ENCODE results near the gene BASP1.
A peak's percentile ranks its signal among the peaks of the same experiment; 100 is the strongest.

BASP1 gene, protein sequence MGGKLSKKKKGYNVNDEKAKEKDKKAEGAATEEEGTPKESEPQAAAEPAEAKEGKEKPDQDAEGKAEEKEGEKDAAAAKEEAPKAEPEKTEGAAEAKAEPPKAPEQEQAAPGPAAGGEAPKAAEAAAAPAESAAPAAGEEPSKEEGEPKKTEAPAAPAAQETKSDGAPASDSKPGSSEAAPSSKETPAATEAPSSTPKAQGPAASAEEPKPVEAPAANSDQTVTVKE
- total RNA-seq, result 0.56 reads per million

DNA sequence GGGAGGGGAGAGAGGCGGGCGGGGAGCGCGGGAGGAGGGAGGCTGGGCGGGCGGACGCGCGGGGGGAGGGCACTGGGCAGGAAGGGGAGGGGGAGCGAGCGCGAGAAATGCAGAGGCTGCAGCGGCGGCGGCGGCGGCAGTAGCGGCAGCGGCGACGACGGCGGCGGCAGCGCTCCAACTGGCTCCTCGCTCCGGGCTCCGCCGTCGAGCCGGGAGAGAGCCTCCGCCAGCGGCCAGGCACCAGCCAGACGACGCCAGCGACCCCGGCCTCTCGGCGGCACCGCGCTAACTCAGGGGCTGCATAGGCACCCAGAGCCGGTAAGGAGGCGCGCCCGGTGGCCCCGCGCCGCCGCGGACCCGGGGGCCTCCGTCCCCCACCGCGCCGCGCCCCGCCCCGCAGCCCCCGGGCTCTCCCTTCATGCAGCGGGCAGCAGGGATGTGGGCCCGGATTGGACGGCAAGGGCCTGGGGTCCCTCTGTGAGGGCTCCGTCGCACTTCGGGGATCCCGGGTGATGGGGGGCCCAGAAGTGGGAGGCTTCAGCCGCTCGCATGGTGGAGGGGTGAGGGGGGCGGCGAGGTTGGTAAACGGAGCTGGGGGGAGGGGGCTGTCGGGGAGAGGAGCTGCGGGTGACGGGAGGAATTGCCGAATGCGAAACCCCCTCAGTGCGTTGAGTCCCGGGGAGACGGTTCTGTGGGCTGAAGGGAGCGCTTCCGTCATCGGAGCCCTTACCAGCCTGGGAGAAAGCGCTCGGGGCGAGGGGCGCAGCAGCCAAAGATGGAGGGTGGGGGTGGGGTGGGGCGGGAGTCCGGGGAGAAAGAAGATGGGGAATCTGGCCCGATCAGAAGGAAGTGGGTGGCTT is at the start of gene BASP1:
TSS of gene BASP1 (plus strand) at position 139 of the 860 bp plus-strand sequence. CDS start 57,586 bp downstream, outside the sequence.
- DNase-seq, result no peak

DNA sequence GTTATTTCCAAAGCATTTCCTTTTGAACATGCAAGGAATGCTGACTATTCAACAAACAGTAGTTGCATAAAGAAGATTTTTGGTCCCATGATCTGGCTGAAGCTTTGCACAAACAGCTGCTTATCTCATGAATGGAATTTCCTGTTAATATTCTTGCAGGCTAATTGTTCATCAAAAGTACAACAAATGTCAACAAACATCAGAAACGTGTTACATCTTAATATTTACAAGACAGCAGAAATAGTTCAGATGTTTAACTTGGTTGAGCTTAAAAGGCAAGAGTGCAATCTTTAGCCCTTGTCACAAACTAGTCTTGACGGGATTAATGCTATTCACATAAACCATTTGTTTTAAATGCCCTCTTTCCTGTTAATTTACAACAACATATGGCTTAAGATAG is 47.9 kb upstream of the BASP1 start:
- no peak for DNase-seq

DNA sequence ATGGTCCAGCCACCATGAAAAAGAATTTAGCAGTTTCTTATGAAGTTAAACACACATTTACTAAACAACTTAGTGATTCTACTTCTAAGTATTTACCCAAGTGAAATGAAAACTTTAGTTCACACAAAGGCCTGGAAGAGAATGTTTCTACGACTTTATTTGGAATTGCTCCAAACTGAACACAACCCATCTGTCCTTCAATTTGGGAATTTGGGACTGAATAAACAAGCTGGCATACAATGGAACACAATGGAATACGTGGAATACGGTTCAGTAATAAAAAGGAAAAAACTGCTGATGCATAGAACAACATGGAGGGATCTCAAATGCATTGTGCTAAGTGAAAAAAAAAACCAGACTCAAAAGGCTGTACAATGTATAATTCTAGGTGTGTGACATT is 44.6 kb upstream of the BASP1 start:
- DNase-seq, result no peak

DNA sequence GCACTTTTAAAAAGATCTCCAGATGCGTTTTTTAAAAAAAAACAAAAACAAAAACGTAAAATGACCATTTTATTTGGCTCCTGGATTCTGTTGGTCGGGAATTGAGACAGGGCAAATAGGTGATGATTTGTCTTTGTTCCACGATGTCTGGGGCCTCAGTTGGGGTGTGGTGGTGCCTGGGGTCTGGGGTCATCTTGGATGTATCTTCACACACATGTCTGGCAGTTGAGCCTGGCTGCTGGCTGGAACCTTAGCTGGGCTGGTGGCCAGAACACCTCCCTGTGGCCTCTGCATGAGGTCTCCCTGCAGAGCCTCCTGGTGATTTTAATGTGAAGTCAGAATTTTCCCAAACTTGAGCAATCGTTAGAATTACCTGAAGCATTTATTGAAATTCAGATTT is 42.5 kb upstream of the BASP1 start:
- no peak for DNase-seq

DNA sequence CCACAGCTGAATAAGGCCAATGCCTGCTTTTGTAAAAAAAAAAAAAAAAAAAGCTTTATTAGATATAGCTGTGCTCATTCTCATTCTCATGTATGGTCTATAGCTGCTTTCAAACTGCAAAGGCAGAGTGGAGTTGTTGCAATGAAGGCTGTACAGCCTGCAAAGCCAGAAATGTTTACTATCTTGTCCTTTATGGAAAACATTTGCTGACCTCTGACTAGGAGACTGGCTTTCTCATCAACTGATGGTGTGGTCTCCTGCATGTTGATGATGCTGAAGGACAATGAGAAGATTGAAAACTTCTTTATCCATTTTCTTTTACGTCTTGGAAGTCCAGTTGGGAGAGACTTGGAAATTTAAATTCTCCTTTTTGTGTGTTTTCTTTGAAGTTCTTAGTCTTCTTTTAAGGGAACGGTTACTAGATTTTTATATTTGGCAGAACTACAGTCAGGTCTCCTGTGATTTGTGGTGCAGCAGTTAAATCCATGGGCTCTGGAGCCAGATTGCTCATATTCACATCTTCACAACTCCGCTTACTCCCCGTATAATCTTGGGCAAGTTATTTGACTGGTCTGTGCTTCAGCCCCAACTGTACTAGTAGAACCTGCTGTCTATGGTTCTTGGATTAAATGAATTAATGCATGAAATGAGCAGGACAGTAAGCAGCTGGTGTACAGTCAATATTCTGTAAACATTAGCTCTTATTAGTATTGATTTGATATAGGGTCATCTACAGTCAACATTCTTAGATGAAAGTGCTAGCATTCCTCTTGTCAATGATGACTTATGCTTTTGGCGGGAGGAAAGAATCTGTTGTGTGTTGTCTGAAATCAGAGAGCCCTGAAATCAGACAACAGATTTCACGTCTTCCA is 39.7 kb upstream of the BASP1 start:
- no peak for DNase-seq

DNA sequence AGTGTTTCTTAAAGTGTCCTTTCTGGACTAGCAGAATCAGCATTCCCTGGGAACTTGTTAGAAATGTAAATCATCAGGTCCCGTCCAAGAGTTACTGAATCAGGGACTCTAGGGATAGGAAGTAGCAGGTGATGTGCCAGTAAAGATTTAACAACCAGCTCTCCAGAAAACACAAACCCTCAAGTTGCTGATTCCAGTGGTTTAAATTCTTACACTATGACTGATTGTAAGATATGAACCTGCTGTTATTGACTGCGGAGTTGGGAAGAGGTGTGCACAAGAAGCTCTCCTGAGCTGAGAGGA is 39.1 kb upstream of the BASP1 start:
- no peak for DNase-seq

DNA sequence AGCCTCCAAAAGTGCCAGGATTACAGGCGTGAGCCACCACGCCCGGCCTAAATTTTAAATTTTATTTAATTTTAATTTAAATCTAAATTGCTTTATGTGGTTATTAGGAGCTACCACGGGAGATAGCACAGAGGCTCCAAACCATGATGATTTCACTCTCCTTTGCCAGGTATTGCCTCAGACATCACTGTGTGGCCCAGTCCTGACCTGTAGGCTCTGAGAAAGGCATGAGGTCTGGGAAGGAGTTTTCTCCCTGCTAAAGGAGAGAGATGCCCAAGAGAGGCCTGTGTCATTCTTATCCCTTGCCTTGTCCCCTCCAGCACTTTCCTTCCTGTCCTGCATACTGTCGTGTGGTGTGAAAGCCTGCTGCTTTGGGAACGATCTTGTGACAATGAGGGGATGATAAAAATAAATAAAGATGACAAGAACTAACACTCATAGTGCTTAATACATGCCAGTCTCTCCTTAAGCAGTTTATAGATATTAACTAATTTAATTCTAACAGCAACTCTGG is 37.0 kb upstream of the BASP1 start:
- no peak for DNase-seq

DNA sequence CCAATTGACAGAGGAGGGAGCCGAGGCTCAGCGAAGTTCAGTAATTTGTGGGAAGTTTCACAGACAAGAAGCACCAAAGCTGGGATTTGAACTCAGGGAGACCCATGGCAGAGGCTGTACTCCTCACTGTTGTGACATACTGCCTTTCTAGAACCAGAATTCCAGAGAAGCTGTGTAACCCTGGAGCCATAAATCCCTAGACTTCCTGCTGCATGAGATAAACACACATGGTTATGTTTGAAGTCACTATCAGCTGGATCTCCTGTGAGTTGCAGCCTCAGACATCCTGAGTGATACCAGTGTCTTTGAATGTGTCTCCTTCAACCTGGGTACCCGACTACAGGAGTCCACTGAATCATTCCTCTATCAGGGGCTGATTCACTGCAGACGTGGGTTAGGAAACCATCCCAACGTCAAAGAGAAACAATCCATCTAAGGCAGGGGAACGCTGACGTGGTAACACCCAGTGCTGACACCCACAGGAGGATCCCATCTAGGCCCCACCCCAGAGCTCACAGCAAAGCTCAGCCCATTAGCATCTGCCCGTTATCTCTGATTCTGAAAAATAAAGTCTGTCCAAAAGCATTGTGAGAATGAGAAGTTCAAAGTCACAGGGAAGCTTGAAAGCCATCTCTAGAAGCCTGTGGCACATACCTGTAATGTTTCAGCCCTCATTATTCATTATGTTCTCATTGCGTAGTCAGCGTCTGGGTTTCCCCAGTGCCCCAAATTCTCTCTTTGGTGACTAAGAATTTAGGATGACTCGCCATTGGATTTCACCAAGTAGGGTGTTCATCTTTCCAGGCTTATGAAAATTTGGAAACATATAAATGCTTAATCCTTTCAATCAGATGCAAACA is 36.3 kb upstream of the BASP1 start:
- DNase-seq, result no peak

DNA sequence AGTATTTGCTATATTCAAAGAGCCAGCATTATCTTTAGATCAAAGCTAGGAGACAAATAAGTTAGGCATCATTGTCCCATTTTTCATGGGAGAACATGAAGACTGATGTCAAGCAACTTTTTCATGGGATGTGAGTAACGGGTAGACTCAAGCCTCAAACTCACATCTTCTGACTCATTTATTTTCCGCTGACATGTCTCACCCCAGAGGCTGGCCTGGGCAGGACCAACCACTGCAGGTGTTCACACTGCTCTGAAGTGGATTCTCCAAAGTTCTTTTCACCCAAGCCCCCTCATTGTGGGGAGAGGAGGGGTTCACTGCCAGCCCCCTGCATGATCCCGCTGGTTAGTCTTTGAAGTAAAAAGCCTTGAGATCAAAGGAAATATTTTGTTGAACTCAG is 34.9 kb upstream of the BASP1 start:
- DNase-seq, result no peak

DNA sequence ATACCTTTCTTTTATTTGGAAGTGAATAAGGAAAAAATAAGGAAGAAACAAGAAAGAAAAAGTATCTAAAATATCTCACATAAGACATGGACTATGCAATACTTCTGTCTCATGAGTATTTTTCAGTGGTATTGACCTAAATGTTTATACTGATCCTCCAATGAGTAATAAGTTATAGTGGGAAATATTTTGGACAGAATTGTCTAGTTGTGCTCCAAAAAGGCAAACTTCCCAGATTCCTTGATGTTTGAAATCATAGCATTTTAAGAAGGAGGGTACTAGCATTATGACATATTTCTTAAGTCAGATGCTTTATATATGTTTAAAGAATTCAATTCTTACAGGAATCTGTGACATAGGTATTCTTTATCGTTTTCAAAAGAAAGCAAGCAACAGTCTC is 34.5 kb upstream of the BASP1 start:
- no peak for DNase-seq

DNA sequence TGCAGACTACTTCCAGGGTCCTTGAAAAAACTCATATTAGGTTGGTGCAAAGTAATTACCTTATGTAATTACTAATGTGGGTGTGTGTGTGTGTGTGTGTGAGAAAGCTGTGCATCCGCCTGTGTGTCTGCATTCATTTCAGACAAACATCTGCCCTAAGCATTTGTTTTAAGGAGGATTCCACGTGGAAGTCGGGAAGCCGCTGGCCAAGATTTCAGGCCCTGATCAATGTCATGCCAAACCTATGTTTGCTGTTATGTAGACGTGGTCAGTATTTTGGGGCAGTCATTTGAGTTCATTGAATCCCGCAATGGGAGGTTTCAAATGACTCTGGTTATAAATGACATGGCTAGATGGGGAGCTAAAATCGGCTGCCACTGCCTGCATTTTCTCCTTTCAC is 33.6 kb upstream of the BASP1 start:
- DNase-seq, result no peak

DNA sequence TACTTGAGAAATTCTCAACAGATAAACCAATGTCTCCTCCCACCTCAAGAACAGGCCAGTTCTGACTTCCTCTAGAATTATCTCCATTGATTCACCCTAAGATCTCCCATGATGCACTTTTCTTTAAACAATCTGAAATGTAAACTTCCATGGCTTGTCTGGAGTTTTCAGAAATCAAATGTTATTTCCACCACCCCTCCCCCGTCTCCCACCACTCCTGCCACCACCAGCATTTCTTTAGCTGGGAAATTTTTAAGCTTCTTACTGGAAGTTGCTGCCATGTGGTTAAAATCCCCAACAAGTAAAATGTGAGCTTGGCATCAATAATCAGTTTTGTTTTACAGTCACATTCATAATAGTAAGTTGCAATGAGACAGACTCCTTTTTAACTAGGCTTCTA is 32.8 kb upstream of the BASP1 start:
- no peak for DNase-seq

DNA sequence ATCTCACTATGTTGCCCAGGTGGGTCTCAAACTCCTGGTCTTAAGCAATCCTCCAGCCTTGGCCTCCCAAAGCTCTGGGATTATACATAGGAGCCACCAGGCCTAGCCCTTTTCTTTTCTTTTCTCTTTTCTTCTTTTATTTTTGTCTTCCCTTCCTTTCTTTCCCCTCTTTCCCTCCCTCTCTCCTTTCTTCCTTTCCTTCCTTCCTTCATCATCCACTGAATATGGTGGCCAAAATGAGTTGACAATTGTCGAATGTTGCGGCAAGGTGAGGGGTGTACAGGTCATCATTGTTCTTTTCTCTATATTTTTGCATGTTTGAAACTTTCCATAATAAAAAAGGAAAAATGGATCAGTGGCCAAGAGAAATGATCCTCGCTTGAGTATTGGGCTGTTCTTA is 32.1 kb upstream of the BASP1 start:
- no peak for DNase-seq

DNA sequence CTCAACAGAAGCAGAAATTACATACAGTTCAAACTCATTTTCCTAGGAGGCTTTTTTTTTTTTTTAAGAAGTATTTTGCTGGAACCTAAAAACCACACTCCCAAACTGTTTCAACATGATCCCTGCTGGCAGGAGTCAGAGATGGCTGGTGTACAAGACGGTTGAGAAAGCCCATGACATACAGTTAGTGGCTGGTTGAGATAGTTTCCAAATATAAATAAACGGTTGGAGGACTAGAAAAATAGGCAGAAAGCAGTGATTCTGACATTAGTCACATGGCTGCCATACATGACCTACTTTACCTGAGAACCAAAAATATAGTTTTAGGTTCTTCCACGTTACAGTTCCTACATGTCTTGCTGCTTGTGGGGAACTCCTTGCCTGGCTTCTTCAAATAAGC is 31.7 kb upstream of the BASP1 start:
- DNase-seq, result no peak

DNA sequence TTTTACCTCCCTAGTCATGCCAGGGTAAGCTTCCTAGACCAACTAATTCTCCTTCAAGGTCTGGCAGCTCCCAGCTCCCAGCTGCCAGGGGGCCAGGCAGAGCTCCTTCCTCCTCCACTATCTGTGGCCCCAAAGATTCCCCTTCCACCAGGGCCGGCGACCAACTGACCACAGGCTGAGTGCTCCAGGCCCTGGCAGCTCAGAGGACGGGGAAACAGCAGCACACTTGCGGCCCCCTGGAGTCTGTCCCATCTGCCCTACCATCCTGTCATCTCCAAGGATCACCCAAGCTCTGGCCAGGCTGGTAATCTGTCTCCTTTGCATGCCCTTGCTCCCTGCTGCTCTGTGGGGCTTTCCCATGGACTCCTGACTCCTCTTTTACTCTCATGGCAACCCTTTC is 31.2 kb upstream of the BASP1 start:
- no peak for DNase-seq

DNA sequence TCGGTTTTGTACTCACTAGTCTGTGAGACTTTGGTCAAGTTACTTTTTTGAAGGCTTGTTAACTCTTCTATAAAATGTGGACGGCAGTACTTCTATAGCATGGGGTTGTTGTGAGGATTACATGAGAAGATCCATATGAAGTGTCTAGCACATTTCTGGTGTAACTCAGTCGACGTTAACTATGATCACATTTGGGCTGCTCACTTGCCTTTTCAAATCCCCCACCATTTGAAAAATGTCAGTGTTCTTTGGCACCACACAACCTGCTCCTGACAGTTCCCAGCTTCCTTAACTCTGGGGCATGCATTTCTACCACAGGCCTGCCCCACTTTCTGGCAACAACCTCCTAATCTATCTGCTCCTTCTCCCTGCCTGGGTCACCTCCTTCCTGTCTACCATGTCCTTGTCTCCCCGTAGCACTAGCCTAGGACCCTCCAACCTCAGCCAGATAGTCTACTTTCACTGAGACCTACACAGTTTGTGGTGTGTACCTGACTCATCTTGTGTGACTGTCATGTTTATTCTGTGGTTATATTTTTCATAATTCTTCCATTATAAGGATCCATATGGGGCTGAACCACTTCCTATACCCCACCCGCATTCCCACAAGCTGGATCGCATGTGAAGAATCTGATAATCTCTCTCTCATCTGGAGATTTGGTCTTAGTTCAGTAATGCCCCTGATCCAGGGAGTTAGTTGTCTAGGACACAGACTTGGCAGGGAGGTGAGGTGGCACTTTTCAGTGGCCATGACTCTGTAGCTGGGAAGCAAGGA is 30.2 kb upstream of the BASP1 start:
- no peak for DNase-seq

DNA sequence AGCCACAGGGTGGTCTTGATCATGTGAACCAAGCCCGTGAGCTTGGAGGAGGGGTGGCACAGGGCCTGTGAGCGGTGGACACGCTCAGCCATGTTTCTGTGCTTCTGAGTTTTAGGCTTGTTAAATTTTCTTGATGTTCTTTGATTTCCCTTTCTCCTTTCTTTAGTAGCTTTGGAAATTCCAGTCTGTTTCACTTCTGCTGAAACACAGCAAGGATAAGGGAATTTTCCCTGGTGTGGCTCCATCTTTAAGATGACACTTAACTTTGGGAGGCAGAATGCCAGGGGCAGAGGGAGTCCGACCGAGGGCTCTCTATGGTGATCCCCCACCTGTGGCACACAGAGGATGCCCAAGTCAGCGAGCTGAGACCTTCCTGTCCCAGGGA is 29.7 kb upstream of the BASP1 start:
- no peak for DNase-seq

DNA sequence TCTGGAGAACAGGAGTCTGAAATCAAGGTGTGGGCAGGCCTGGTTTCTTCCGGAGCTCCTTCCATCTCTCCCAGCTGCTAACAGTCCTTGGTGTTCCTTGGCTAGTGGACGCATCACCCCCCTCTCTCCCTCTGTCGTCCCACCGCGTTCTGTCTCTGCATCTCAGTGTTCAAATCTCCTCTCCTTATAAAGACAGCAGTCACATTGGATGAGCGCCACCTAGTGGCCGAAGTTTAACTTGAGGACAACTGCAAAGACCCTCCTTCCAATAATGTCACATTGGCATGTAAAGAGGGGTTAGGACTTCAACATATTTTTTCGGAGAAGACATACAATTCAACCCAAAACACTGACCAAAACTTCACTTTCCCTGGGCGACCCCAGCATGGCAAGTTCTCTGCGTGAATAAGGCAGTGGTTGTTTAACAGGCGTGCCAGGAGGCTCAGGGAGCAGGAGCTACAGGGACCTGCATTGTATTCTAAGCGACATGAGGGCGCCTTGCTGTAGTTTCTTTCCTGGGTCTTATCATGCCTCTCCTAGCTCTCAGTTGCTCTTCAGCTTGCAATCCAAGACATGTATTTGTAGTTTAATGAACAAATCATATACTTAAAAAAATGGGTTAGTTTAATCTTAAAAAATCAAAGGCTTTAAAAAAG is 27.9 kb upstream of the BASP1 start:
- peak; percentile 30 for DNase-seq

DNA sequence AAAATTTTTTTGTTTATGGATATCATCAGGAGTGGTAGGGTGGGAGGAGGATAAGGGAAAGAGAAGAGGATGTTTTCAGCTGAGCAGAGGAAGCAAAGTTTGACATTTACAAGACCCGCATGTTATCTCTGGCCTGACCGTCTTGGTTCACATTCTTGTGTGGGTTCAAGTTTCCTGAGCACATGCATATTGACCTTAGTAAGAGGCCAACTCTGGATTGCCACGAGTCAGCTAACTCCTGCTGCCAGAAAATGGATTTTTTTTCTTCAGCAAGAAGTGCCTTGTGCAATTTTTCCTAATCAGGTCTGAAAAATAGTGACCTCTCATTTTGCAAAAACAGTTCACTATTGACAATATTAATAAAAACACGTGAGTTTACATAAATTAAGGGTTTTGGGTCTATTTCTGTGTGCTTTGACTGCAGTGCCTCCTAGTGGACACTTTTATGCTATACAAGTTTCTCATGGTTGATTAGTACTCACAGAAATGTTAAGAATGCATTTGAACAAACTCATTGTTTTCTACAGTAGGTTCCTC is 27.1 kb upstream of the BASP1 start:
- no peak for DNase-seq

DNA sequence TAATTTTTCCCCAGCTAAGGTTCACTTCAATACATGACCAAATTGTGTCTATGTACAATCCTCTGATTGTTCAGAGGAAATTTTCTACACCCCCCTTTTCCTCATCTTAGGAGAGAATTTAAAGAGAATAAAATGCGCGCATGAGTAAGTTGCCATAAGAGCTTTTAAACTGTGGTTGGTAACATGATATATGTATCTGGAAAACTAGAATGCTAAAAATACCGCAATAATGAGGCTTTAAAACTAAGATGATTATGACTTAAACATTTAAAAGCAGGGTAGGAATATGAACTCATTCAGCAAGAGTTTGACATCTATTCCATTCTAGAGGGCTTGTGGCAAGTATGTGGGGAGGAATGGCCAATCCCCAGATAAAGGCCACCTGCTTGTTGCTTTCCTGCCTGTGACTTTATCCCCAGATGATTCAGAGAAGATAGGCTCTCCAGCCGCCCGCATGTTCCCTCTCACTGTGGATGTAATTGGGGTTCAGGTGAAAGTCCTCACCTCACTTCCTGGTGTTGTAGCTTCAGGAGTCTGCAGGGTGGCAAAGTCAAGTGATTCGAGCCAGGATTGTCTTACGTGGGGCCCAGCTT is 26.5 kb upstream of the BASP1 start:
- DNase-seq, result no peak

Measured in effector CD4-positive, alpha-beta T cell (primary cell).